ENCODE results near the gene LSM7.

DNA sequence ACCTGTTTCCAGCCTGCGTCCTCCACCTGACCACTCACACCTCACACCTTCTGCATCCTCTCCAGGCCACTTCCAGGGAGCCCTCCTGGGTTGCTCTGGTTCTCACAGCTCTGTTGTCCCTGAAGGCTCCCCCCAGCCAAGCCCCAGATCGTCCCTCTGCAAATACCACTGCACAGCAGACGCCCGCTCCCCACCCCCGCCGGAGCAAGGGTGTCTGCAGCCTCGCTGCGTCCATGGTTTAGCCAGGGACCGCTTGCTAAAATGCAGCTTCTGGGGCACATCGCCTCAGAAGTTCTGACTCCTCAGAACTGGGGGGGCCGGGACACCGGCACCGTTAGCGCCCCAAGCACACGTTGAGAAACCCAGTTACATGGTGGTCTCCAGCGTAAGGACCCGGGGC, 21.4 kb downstream of the LSM7 start:
- TF ChIP-seq, protein P1, sequence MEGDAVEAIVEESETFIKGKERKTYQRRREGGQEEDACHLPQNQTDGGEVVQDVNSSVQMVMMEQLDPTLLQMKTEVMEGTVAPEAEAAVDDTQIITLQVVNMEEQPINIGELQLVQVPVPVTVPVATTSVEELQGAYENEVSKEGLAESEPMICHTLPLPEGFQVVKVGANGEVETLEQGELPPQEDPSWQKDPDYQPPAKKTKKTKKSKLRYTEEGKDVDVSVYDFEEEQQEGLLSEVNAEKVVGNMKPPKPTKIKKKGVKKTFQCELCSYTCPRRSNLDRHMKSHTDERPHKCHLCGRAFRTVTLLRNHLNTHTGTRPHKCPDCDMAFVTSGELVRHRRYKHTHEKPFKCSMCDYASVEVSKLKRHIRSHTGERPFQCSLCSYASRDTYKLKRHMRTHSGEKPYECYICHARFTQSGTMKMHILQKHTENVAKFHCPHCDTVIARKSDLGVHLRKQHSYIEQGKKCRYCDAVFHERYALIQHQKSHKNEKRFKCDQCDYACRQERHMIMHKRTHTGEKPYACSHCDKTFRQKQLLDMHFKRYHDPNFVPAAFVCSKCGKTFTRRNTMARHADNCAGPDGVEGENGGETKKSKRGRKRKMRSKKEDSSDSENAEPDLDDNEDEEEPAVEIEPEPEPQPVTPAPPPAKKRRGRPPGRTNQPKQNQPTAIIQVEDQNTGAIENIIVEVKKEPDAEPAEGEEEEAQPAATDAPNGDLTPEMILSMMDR (IDR thresholded peaks at IDR 0.05) = no peak
- no peak for TF ChIP-seq POLR2A (IDR thresholded peaks at IDR 0.05)

All from uterus (tissue), 2 donors.